Osteoblast (primary cell): Measurements from ENCODE around the gene OR10A5. TPM values are rescaled to one million over a fixed set of nuclear protein-coding genes. Genes with fewer than 3 reads are reported as not detected.
"Not testable (repeated sequence)": the region's sequence is repeated elsewhere in the genome, so short reads cannot be mapped to it uniquely, and the experiment has no call there.

ENCODE experiments used
- DNase-seq: peaks from one replicate; pipeline ENCODE4 v3.0.0; 2011; ENCODE audit warnings: low spot score, mixed read lengths; ENCODE audit not compliant: insufficient read length; ENCODE audit errors: missing footprints
- H2AFZ ChIP-seq: 2 replicates; pipeline ENCODE4 v1.6.0; 2011; ENCODE audit warnings: mild to moderate bottlenecking, low read length
- H3K27ac ChIP-seq: 2 replicates; pipeline ENCODE4 v1.5.1; 2011; ENCODE audit warnings: mild to moderate bottlenecking, low read depth, low read length, moderate library complexity
- H3K27me3 ChIP-seq: 2 replicates; pipeline ENCODE4 v1.6.0; 2012; ENCODE audit warnings: mild to moderate bottlenecking, control low read depth, inconsistent platforms, low read length, moderate library complexity; ENCODE audit not compliant: insufficient read depth
- H3K36me3 ChIP-seq: 2 replicates; pipeline ENCODE4 v1.5.1; 2011; ENCODE audit warnings: mild to moderate bottlenecking, low read length, control low read depth, moderate library complexity; ENCODE audit not compliant: insufficient read depth
- H3K4me1 ChIP-seq: 2 replicates; pipeline ENCODE4 v1.5.1; 2011; ENCODE audit warnings: mild to moderate bottlenecking, low read length, control low read depth, moderate library complexity; ENCODE audit not compliant: insufficient read depth
- H3K4me2 ChIP-seq: 2 replicates; pipeline ENCODE4 v1.6.0; 2011; ENCODE audit warnings: mild to moderate bottlenecking, low read length; ENCODE audit not compliant: insufficient read depth
- H3K4me3 ChIP-seq: fragments of 200-600 bp; sonication (generic); 3 replicates; pipeline ENCODE4 v1.5.1; 2012; ENCODE audit warnings: mild to moderate bottlenecking, low read length, inconsistent platforms; ENCODE audit not compliant: insufficient read depth
- H3K79me2 ChIP-seq: 2 replicates; pipeline ENCODE4 v1.6.0; 2012; ENCODE audit warnings: mild to moderate bottlenecking, low read length, control low read depth, inconsistent platforms; ENCODE audit not compliant: insufficient read depth
- H3K9me3 ChIP-seq: 2 replicates; pipeline ENCODE4 v1.5.1; 2011; ENCODE audit warnings: low read depth, low read length, control low read depth
- H4K20me1 ChIP-seq: 2 replicates; pipeline ENCODE4 v1.6.0; 2012; ENCODE audit warnings: mild to moderate bottlenecking, low read length, control low read depth; ENCODE audit not compliant: insufficient read depth
- total RNA-seq: library from RNA; depleted of rRNA; stranded (reverse); fragments of >200 nt; gene quantifications from 2 replicates; pipeline ENCODE4 v1.2.3, GENCODE V29; 2012
- TF ChIP-seq, protein P1 (sequence below): IDR thresholded peaks from 2 replicates; pipeline ENCODE4 v1.5.1; 2011; ENCODE audit warnings: mild to moderate bottlenecking, low read depth, low read length, moderate library complexity; ENCODE audit errors: extremely low read depth

OR10A5 gene, protein sequence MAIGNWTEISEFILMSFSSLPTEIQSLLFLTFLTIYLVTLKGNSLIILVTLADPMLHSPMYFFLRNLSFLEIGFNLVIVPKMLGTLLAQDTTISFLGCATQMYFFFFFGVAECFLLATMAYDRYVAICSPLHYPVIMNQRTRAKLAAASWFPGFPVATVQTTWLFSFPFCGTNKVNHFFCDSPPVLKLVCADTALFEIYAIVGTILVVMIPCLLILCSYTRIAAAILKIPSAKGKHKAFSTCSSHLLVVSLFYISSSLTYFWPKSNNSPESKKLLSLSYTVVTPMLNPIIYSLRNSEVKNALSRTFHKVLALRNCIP
- not detected in 2 replicates for total RNA-seq

DNA sequence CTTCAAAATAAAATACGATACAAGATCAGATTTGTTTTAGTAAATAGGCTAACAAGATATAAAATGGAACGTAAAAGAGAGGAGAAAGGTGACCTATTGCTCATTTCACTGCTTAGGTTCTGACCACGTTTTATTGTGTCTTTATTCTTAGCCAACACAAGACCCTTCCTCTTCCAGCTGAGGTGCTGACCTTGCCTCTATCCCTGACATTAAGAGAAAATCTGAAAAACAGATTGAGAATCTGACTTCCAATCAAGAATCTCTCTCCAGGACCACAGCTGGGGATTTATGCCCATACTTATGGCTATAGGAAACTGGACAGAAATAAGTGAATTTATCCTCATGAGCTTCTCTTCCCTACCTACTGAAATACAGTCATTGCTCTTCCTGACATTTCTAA lies at the start of gene OR10A5:
Gene OR10A5 (plus strand): TSS at position 301 of the 400 bp plus-strand sequence. CDS start 0 bp downstream, at position 301.
- Histone ChIP-seq H3K79me2 (no peaks in the 10 kb centered on the region), H4K20me1 (no peaks in the 10 kb centered on the region), H3K4me3 (no peak within 1 kb of the TSS), H2AFZ (no peak within 1 kb of the TSS), H3K36me3 (no peaks in the 10 kb centered on the region), H3K9me3 (no peaks in the 10 kb centered on the region), H3K27me3 (no peaks in the 10 kb centered on the region), H3K4me1 (no peaks in the 10 kb centered on the region), H3K4me2 (no peak within 1 kb of the TSS), H3K27ac (no peak within 1 kb of the TSS)
- no peak for DNase-seq
- TF ChIP-seq, protein P1, sequence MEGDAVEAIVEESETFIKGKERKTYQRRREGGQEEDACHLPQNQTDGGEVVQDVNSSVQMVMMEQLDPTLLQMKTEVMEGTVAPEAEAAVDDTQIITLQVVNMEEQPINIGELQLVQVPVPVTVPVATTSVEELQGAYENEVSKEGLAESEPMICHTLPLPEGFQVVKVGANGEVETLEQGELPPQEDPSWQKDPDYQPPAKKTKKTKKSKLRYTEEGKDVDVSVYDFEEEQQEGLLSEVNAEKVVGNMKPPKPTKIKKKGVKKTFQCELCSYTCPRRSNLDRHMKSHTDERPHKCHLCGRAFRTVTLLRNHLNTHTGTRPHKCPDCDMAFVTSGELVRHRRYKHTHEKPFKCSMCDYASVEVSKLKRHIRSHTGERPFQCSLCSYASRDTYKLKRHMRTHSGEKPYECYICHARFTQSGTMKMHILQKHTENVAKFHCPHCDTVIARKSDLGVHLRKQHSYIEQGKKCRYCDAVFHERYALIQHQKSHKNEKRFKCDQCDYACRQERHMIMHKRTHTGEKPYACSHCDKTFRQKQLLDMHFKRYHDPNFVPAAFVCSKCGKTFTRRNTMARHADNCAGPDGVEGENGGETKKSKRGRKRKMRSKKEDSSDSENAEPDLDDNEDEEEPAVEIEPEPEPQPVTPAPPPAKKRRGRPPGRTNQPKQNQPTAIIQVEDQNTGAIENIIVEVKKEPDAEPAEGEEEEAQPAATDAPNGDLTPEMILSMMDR: no peak

DNA sequence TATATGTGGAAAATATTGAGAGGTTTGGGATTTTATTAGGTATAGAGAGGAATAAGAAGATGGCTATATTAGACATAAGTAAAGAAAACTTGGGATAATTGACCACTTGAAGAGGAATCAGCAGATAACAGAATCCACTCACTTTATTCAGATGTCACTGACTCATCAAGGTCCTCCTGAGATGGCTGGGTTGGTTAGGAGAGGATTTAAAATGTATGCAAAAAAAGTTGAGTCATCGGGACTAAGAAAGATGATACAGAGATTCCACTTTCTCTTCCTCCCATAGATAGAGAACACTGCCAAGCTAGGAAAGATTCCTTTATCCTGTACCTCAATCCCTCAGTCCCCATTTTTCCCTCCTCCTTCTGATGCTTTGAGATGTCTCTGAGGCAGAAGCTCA lies 46.1 kb upstream of the OR10A5 start, which contains the start of gene OR6A2:
Gene OR6A2 (minus strand): TSS at position 288 of the 400 bp plus-strand sequence. CDS start 3,981 bp downstream, outside the sequence.
- no peak within 1 kb of the TSS for H3K4me3 ChIP-seq
- H2AFZ ChIP-seq: no peak within 1 kb of the TSS
- no peaks in the 10 kb centered on the region for H3K4me1 ChIP-seq
- TF ChIP-seq, protein P1: no peak
- peak; percentile 15 for DNase-seq
- no peaks in the 10 kb centered on the region for H3K27me3 ChIP-seq
- H3K27ac ChIP-seq: no peak within 1 kb of the TSS
- no peaks in the 10 kb centered on the region for H3K79me2 ChIP-seq
- no peaks in the 10 kb centered on the region for H4K20me1 ChIP-seq
- no peaks in the 10 kb centered on the region for H3K36me3 ChIP-seq
- no peaks in the 10 kb centered on the region for H3K9me3 ChIP-seq
- no peak within 1 kb of the TSS for H3K4me2 ChIP-seq

DNA sequence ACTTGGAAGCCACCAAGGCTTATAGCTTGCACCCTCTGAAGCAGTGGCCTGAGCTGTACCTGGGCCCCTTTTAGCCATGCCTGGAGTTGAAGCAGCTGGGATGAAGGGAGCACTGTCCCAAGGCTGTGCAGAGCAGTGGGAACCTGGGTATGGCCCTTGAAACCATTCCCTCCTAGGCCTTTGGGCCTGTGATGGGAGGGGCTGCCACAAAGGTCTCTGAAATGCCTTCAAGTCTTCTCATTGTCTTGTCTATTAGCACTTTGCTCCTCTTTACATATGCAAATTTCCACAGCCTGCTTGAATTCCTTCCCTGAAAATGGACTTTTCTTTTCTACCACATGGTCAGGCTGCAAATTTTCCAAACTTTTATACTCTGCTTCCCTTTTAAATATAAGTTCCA lies 44.4 kb upstream of the OR10A5 start:
- H3K36me3 ChIP-seq, H3K9me3 ChIP-seq, DNase-seq, H3K4me3 ChIP-seq, H3K4me2 ChIP-seq, H3K79me2 ChIP-seq, H3K4me1 ChIP-seq, H2AFZ ChIP-seq, H4K20me1 ChIP-seq, H3K27me3 ChIP-seq, H3K27ac ChIP-seq: not testable (repeated sequence)

DNA sequence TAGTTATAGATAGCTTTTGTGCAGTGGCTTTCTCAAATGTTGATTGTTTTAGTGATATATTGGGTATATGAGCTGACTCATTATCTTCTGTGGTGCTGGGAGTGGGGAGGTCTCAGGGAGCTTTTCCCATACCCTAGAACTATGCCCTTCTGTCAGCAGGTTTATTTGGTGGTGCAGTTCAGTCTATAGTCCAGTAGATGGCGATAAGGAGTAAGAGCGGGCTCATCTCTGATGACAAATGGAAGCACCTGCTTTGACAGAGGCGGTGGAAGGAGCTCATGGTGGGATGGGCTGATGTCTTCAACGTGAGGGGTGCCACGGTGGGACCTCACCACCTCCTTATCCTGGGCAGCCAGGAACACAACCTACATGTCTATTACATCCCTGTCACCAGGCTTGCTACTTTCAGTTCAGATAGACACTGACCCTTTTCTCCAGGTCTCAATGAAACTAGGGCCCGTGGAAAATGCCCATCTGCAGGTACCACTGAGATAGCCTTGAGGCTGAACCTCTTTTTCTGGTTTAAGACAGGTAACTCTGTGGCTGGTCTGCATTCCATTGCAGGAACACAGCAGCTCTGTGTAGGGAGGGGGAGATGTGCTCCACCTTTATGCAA lies 33.0 kb upstream of the OR10A5 start:
- Histone ChIP-seq H3K4me2 (no peak overlapping the region), H3K4me1 (no peaks in the 10 kb centered on the region), H2AFZ (no peak overlapping the region), H3K4me3 (no peak overlapping the region), H3K9me3 (no peaks in the 10 kb centered on the region), H3K27ac (no peak overlapping the region), H4K20me1 (no peaks in the 10 kb centered on the region), H3K36me3 (no peaks in the 10 kb centered on the region), H3K27me3 (no peaks in the 10 kb centered on the region), H3K79me2 (no peaks in the 10 kb centered on the region)
- TF ChIP-seq, protein P1: peak; percentile 91
- DNase-seq: peak; percentile 68
